ENCODE measurements around the gene C20orf96.

C20orf96 gene

GRCh38 chr20:301886-302848, 11.6 kb upstream of the C20orf96 start:
- TF ChIP-seq CTCF (IDR thresholded peaks at IDR 0.05; ENCODE audit: low read depth, low read length, missing control alignments) = no peak
- in situ Hi-C loops (cut with HindIII; ENCODE audit: low sequenced_read_pairs) = no loop called here
- no peak overlapping the region for H3K4me3 ChIP-seq (ENCODE audit: low read depth, low read length)
- DNase-seq (ENCODE audit: low read depth) = no peak

DNA sequence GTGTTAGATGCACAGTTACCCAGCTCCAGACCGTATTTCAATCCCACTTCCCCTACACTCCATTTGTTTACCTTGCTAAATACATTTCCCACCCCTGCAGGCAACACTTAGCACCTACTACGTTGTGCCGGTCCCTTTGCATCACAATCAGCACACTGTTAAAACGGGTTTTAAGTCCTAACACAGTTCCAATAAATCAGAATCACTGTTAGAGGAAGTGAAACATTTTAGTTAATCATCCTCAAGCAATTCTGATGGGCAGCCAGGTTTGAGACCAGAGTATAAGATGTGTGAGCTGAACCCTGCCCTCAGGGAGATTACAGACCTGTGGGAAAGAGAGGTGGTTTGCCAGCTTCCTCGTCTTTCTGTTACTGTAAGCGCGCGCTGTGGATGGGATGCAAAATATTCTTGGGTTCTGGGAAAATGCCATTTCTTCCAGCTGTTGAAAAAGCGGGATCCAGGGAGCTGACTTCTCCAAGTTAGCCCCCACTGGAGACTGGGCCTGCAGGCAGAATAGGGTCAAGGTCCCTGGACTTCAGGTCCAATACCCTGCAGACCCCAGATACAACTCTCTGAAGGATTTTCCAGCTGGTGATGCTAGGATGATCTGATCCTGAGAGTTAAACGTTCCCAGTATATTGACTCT, 9.9 kb upstream of the C20orf96 start:
- in situ Hi-C loops (cut with HindIII; ENCODE audit: low sequenced_read_pairs) = no loop called here
- TF ChIP-seq CTCF (IDR thresholded peaks at IDR 0.05; ENCODE audit: low read depth, low read length, missing control alignments) = no peak
- DNase-seq (ENCODE audit: low read depth) = no peak
- H3K4me3 ChIP-seq (ENCODE audit: low read depth, low read length) = peak overlapping the region; percentile 96

DNA sequence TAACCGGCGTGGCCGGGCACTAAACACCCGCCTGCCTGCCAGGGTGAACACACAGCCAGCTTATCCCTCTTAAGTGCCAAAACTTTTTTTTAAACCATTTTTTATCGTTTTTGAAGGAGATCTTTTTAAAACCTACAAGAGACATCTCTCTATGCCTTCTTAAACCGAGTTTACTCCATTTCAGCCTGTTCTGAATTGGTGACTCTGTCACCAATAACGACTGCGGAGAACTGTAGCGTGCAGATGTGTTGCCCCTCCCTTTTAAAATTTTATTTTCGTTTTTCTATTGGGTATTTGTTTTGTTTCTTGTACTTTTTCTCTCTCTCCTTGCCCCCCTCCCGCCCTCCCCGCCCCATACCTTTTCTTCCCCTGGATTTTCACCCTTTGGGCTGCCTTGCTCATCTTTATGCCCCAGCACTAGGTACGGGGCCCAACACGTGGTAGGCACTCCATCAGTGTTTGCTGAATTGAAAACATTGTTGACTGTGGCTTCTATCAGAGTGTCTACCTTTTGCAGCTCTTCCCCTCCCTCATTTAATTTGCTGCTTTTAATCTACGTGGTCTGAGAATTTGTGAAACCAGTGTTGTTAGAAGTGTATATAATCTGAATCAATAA, 8.3 kb upstream of the C20orf96 start:
- H3K4me3 ChIP-seq (ENCODE audit: low read depth, low read length) = peak overlapping the region; percentile 96
- no peak for DNase-seq (ENCODE audit: low read depth)
- in situ Hi-C loops (cut with HindIII; ENCODE audit: low sequenced_read_pairs) = no loop called here
- TF ChIP-seq CTCF (IDR thresholded peaks at IDR 0.05; ENCODE audit: low read depth, low read length, missing control alignments) = no peak

DNA sequence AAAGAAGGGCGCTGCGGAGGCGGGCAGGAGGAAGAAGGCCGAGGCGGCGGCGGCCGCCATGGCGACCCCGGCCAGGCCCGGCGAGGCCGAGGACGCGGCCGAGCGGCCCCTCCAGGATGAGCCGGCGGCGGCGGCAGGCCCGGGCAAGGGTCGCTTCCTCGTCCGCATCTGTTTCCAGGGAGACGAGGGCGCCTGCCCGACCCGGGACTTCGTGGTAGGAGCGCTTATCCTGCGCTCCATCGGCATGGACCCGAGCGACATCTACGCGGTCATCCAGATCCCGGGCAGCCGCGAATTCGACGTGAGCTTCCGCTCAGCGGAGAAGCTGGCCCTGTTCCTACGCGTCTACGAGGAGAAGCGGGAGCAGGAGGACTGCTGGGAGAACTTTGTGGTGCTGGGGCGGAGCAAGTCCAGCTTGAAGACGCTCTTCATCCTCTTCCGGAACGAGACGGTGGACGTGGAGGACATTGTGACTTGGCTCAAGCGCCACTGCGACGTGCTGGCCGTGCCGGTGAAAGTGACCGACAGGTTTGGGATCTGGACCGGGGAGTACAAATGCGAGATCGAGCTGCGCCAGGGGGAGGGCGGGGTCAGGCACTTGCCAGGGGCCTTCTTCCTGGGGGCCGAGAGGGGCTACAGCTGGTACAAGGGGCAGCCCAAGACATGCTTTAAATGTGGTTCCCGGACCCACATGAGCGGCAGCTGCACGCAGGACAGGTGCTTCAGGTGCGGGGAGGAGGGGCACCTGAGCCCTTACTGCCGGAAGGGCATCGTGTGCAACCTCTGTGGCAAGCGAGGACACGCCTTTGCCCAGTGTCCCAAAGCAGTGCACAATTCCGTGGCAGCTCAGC, 7.6 kb upstream of the C20orf96 start:
- no peak for DNase-seq (ENCODE audit: low read depth)
- H3K4me3 ChIP-seq (ENCODE audit: low read depth, low read length) = peak overlapping the region; percentile 96
- TF ChIP-seq CTCF (IDR thresholded peaks at IDR 0.05; ENCODE audit: low read depth, low read length, missing control alignments) = no peak
- in situ Hi-C loops (cut with HindIII; ENCODE audit: low sequenced_read_pairs) = no loop called here

DNA sequence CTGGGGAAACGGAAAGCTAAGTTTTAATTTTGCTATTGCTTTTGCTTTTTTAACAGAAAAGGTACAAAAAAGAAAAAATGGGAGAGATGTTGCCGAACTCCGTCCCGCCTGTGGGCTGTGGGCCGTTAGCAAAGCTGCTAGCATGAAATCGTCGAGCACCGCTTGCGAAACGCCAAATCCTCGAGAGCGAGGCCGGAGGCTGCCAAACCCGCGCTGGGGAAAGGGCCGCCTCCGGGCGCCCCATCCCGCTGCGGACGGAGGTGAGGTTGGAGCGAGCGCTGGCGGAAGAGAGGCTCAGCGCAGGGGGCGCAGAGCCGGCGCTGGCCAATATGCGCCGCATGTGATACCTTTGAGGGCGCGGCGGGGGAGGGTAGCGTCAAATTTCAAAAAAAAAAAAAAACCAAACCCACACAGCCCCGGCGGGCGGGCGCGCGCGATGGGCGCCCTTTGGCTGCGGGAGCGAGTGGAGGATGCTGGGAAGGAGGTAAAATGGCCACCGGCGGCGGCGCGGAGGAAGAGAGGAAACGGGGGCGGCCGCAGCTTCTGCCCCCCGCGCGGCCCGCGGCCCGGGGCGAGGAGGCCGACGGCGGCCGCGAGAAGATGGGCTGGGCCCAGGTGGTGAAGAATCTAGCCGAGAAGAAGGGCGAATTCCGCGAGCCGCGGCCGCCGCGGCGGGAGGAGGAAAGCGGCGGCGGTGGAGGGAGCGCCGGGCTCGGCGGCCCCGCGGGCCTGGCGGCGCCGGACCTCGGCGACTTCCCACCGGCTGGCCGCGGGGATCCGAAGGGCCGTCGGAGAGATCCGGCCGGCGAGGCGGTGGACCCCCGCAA, 6.8 kb upstream of the C20orf96 start, which contains the start of gene ZCCHC3:
Gene ZCCHC3, plus strand, starts transcription at position 473 of the 827 bp plus-strand sequence. Its CDS starts 17 bp downstream, at position 490.
- DNase-seq (ENCODE audit: low read depth) = peak; percentile 89
- in situ Hi-C loops (cut with HindIII; ENCODE audit: low sequenced_read_pairs) = no loop called here
- peak; percentile 11 for TF ChIP-seq CTCF (IDR thresholded peaks at IDR 0.05; ENCODE audit: low read depth, low read length, missing control alignments)
- peak within 1 kb of the TSS; percentile 96 for H3K4me3 ChIP-seq (ENCODE audit: low read depth, low read length)

Data from astrocyte of the cerebellum (primary cell).